CMK (cell line): ENCODE measurements around the gene MFSD12.

Source experiments
- DNase-seq: peaks from one replicate; pipeline ENCODE4 v3.0.0-alpha.2; 2010; ENCODE audit warnings: low read depth

The MFSD12 gene

GRCh38 chr19:3506384-3507340 lies 50.7 kb downstream of the MFSD12 start:
- DNase-seq = no peak

- DNase-seq = peak; percentile 96
Measured at GRCh38 chr19:3505598-3506383, 51.6 kb downstream of the MFSD12 start, which contains the start of gene FZR1. Gene FZR1, plus strand, starts transcription at chr19:3506311. Its CDS starts 16,679 bp downstream, at chr19:3522990.

- DNase-seq = no peak
Measured at GRCh38 chr19:3504735-3505134, 52.7 kb downstream of the MFSD12 start.

GRCh38 chr19:3503036-3503572 lies 54.3 kb downstream of the MFSD12 start:
- no peak for DNase-seq

- DNase-seq = no peak
Measured at GRCh38 chr19:3501780-3502179, 55.6 kb downstream of the MFSD12 start.

- DNase-seq = peak; percentile 97
Measured at GRCh38 chr19:3500429-3501101, 56.8 kb downstream of the MFSD12 start, which contains the start of gene DOHH. Gene DOHH, minus strand, starts transcription at chr19:3500674. Its CDS starts 3,860 bp downstream, at chr19:3496814.

GRCh38 chr19:3499738-3500428 lies 57.5 kb downstream of the MFSD12 start:
- no peak for DNase-seq

GRCh38 chr19:3497757-3498520 lies 59.4 kb downstream of the MFSD12 start:
- no peak for DNase-seq

GRCh38 chr19:3496392-3497273 lies 60.8 kb downstream of the MFSD12 start:
- no peak for DNase-seq

- no peak for DNase-seq
Measured at GRCh38 chr19:3494559-3494958, 62.8 kb downstream of the MFSD12 start.
